Activated T-cell treated with anti-CD3 and anti-CD28 coated beads, Interleukin-2, amount 50 U/mL, for 4 hours (primary cell): ENCODE data around the gene DENND1A. TPM values are rescaled to one million over a fixed set of nuclear protein-coding genes. Genes with fewer than 3 reads are reported as not detected.
"Not testable (repeated sequence)": the region's sequence is repeated elsewhere in the genome, so short reads cannot be mapped to it uniquely, and the experiment has no call there.

Experiments used
- ATAC-seq, 2 donors: fragments of 200-7000 bp; cut with Tn5 transposase; one replicate each; pipeline ENCODE4 v1.10.0; 2021
- DNase-seq: peaks from one replicate; pipeline ENCODE4 v3.0.0-alpha.2; 2020
- H3K27me3 Mint-ChIP-seq: one replicate; pipeline ENCODE4 v1.8.0; 2021; ENCODE audit warnings: low read depth, mixed read lengths
- H3K36me3 Mint-ChIP-seq: one replicate; pipeline ENCODE4 v1.8.0; 2022; ENCODE audit warnings: mixed read lengths; ENCODE audit not compliant: insufficient read depth
- H3K4me1 Mint-ChIP-seq: one replicate; pipeline ENCODE4 v1.8.0; 2021; ENCODE audit warnings: low read depth, mixed read lengths
- H3K4me3 Mint-ChIP-seq: one replicate; pipeline ENCODE4 v1.8.0; 2021; ENCODE audit warnings: mild to moderate bottlenecking, moderate library complexity, mixed read lengths
- H3K9me3 Mint-ChIP-seq: one replicate; pipeline ENCODE4 v1.8.0; 2021; ENCODE audit warnings: mixed read lengths
- total RNA-seq, 3 donors: library from RNA; stranded (reverse); gene quantifications; one replicate each; pipeline ENCODE4 v1.2.1, GENCODE V29; 2021

Gene DENND1A
- total RNA-seq, 3 donors from 2014 or later: 15.5 to 21.7 (median 16.9) TPM

- Mint-ChIP-seq H3K27me3 (peaks cover 30% of the 10 kb centered on the region), H3K9me3 (no peaks in the 10 kb centered on the region), H3K4me1 (peaks cover 2% of the 10 kb centered on the region), H3K4me3 (no peak overlapping the region), H3K36me3 (no peaks in the 10 kb centered on the region)
- ATAC-seq: no peak
- DNase-seq: no peak
These were observed 29.9 kb upstream of the DENND1A start for GRCh38 chr9:123959787-123960186.

GRCh38 chr9:123957731-123958130 lies 27.8 kb upstream of the DENND1A start:
- no peak for ATAC-seq

GRCh38 chr9:123957168-123957721 lies 27.3 kb upstream of the DENND1A start:
- peaks cover 4% of the 10 kb centered on the region for H3K4me1 Mint-ChIP-seq
- no peak for DNase-seq
- no peak overlapping the region for H3K4me3 Mint-ChIP-seq
- ATAC-seq: no peak
- no peaks in the 10 kb centered on the region for H3K9me3 Mint-ChIP-seq
- no peaks in the 10 kb centered on the region for H3K36me3 Mint-ChIP-seq
- peaks cover 29% of the 10 kb centered on the region for H3K27me3 Mint-ChIP-seq

More at GRCh38 chr9:123957731-123958130, 27.8 kb upstream of the DENND1A start:
- Mint-ChIP-seq H3K4me3 (no peak overlapping the region), H3K27me3 (peaks cover 29% of the 10 kb centered on the region), H3K36me3 (no peaks in the 10 kb centered on the region), H3K4me1 (peaks cover 4% of the 10 kb centered on the region), H3K9me3 (no peaks in the 10 kb centered on the region)
- no peak for DNase-seq

GRCh38 chr9:123955637-123956036 lies 25.7 kb upstream of the DENND1A start:
- DNase-seq: no peak
- Mint-ChIP-seq H3K9me3 (no peaks in the 10 kb centered on the region), H3K4me3 (no peak overlapping the region), H3K27me3 (peaks cover 20% of the 10 kb centered on the region), H3K4me1 (peaks cover 4% of the 10 kb centered on the region), H3K36me3 (no peaks in the 10 kb centered on the region)
- ATAC-seq: no peak

- peaks cover 16% of the 10 kb centered on the region for H3K27me3 Mint-ChIP-seq
- ATAC-seq: no peak
- H3K36me3 Mint-ChIP-seq: no peaks in the 10 kb centered on the region
- no peak overlapping the region for H3K4me3 Mint-ChIP-seq
- H3K9me3 Mint-ChIP-seq: no peaks in the 10 kb centered on the region
- DNase-seq: no peak
- peaks cover 4% of the 10 kb centered on the region for H3K4me1 Mint-ChIP-seq
These were observed 24.8 kb upstream of the DENND1A start for GRCh38 chr9:123954518-123955280.

GRCh38 chr9:123952641-123953495 lies 22.9 kb upstream of the DENND1A start:
- ATAC-seq: no peak
- H3K4me1 Mint-ChIP-seq: peaks cover 4% of the 10 kb centered on the region
- H3K27me3 Mint-ChIP-seq: peaks cover 14% of the 10 kb centered on the region
- H3K4me3 Mint-ChIP-seq: no peak overlapping the region
- H3K9me3 Mint-ChIP-seq: no peaks in the 10 kb centered on the region
- no peaks in the 10 kb centered on the region for H3K36me3 Mint-ChIP-seq
- DNase-seq: no peak

- no peaks in the 10 kb centered on the region for H3K4me1 Mint-ChIP-seq
- H3K36me3 Mint-ChIP-seq: no peaks in the 10 kb centered on the region
- no peak for ATAC-seq
- H3K27me3 Mint-ChIP-seq: peaks cover 3% of the 10 kb centered on the region
- H3K4me3 Mint-ChIP-seq: no peak overlapping the region
- H3K9me3 Mint-ChIP-seq: no peaks in the 10 kb centered on the region
- DNase-seq: no peak
These were observed 18.4 kb upstream of the DENND1A start for GRCh38 chr9:123948286-123948685.

GRCh38 chr9:123947326-123947725 lies 17.4 kb upstream of the DENND1A start:
- no peak for ATAC-seq
- H3K9me3 Mint-ChIP-seq: no peaks in the 10 kb centered on the region
- peaks cover 5% of the 10 kb centered on the region for H3K27me3 Mint-ChIP-seq
- H3K4me1 Mint-ChIP-seq: no peaks in the 10 kb centered on the region
- no peak for DNase-seq
- no peak overlapping the region for H3K4me3 Mint-ChIP-seq
- no peaks in the 10 kb centered on the region for H3K36me3 Mint-ChIP-seq

GRCh38 chr9:123946101-123946821 lies 16.3 kb upstream of the DENND1A start:
- DNase-seq (no peak), ATAC-seq (no peak)
- Mint-ChIP-seq H3K36me3 (no peaks in the 10 kb centered on the region), H3K4me1 (no peaks in the 10 kb centered on the region), H3K4me3 (no peak overlapping the region), H3K9me3 (no peaks in the 10 kb centered on the region), H3K27me3 (peaks cover 5% of the 10 kb centered on the region)

- no peak for DNase-seq
- H3K27me3 Mint-ChIP-seq: peaks cover 5% of the 10 kb centered on the region
- H3K4me1 Mint-ChIP-seq: no peaks in the 10 kb centered on the region
- no peak overlapping the region for H3K4me3 Mint-ChIP-seq
- H3K36me3 Mint-ChIP-seq: no peaks in the 10 kb centered on the region
- ATAC-seq: no peak
- no peaks in the 10 kb centered on the region for H3K9me3 Mint-ChIP-seq
These were observed 15.6 kb upstream of the DENND1A start for GRCh38 chr9:123945532-123945931.

- H3K4me1 Mint-ChIP-seq, H3K36me3 Mint-ChIP-seq, H3K27me3 Mint-ChIP-seq, ATAC-seq, DNase-seq, H3K9me3 Mint-ChIP-seq, H3K4me3 Mint-ChIP-seq: not testable (repeated sequence)
These were observed 14.5 kb upstream of the DENND1A start for GRCh38 chr9:123944464-123944863.

GRCh38 chr9:123943671-123944070 lies 13.7 kb upstream of the DENND1A start:
- DNase-seq (no peak), ATAC-seq (no peak)
- Mint-ChIP-seq H3K9me3 (no peaks in the 10 kb centered on the region), H3K4me1 (no peaks in the 10 kb centered on the region), H3K4me3 (no peak overlapping the region), H3K36me3 (no peaks in the 10 kb centered on the region), H3K27me3 (peaks cover 8% of the 10 kb centered on the region)

GRCh38 chr9:123942542-123942941 lies 12.6 kb upstream of the DENND1A start:
- no peaks in the 10 kb centered on the region for H3K36me3 Mint-ChIP-seq
- no peaks in the 10 kb centered on the region for H3K4me1 Mint-ChIP-seq
- DNase-seq (no peak), ATAC-seq (no peak)
- H3K9me3 Mint-ChIP-seq: no peaks in the 10 kb centered on the region
- peaks cover 8% of the 10 kb centered on the region for H3K27me3 Mint-ChIP-seq
- no peak overlapping the region for H3K4me3 Mint-ChIP-seq

GRCh38 chr9:123941524-123942070 lies 11.7 kb upstream of the DENND1A start:
- ATAC-seq (no peak), DNase-seq (no peak)
- no peaks in the 10 kb centered on the region for H3K36me3 Mint-ChIP-seq
- H3K27me3 Mint-ChIP-seq: peaks cover 8% of the 10 kb centered on the region
- H3K4me3 Mint-ChIP-seq: no peak overlapping the region
- H3K9me3 Mint-ChIP-seq: peaks cover 2% of the 10 kb centered on the region
- H3K4me1 Mint-ChIP-seq: no peaks in the 10 kb centered on the region
